Measurements from ENCODE around the gene MARCHF3.
A peak's percentile ranks its signal among the peaks of the same experiment; 100 is the strongest.
"Not testable (repeated sequence)": the region's sequence is repeated elsewhere in the genome, so short reads cannot be mapped to it uniquely, and the experiment has no call there.

MARCHF3 gene

DNA sequence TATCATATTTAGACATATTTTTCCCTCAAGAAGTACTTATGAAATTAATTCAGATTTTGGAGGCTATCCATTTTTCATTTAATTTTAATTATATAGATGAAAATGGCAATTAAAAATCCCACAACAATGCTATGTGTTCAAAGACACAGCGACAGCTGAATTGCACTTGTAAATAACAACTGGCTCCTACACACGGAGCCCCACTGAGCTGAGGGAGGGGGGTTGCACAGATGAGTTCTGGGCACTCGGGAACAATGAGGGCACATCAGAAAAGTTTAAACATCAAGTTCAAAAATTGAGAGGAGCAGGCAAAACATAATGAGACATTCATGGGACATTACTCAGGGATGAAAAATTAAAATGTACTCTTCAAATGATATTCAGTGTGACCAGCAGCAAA, 104.9 kb downstream of the MARCHF3 start:
- no peak for DNase-seq (ENCODE audit: low read depth, low spot score)
- no peak overlapping the region for H3K27ac ChIP-seq

DNA sequence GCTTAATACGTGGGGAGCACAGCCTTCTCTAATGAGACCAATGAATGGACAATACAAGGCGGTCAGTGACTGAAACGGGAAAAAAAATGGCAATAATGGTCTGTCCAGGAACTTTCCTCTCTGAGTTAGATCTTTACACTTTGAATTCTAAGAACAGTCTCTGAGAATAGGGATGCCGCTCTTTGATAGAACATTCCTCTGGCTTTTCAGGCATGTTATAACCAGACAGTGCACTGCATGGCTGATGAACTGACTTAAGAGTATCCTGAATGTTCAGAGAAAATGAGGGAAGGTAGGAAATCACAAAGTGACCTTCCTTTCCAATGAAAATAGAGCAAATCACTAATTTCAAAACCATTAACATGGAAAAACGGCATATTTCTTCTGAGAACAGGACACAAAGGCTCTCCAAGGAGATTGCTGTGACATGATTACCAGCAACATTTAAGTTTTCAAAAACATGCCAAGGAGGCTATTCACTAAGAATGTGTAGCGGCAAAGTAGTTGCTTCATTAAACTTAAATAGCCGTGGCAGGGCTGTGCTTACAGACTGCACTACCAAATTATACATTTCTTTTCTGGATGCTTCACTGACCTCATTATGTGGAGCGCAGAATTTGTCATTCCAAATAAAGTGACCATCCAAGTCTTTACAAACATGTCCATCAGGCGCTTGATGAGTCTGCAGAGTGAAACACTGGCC, 105.9 kb downstream of the MARCHF3 start:
- no peak for DNase-seq (ENCODE audit: low read depth, low spot score)
- H3K27ac ChIP-seq, result no peak overlapping the region

DNA sequence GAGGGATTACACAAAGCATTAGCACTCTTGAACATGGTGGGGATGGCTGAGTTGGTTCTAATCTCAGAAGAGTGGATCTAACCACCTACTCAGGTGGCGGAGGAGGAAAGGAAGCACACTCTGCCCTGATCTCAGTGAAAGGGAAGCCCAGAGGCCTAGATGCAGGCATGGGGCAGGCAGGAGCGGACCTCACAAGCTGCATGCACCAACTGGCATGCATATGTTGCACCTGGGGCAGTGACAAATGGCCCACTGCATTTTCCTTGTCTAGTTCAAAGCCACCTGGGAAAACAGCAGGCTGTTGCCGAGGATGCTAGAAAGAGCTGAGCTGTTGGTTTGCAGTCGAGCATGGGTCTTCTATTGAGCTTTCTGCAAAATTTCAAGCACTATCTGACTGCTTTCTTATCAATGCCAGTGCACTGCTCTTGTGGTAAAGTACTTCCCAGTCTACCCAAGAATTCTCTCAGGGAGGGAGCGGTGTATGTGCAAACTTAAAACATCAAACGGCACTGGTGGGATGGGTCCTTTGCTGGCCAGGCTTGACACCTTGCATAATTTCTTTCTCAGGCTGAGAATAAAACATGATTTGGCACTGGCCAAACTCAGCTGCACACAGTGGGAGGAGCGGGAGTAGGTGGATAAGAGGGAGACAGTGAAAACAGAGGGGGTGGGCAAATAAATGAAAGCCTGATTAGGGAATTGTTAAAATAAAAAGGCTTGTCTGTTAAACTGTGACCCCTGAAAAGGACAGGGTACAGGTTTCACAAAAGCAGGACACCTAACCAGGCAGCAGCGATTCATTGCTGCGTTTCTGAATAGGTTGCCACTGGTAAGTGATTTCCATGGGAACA, 108.9 kb downstream of the MARCHF3 start:
- H3K27ac ChIP-seq, result no peak overlapping the region
- DNase-seq (ENCODE audit: low read depth, low spot score), result no peak

DNA sequence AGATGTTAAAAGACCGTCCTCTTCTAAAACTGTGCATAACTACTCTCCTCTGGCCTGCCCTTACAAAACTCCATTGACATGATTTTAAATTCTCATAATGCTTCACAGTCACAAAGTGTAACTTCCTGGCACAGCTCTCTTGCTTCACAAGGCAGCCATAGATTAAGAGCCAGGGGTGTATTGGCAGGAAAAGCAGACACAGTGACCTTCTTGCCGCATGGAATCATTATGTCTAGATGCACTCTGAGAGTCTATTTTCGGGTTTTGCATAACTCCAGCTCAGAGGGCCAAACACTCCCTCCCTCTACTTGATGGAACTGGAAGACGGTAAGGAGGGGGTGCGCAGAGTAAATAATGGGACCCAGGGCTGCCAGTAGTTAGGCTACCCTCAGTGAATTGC, 110.1 kb downstream of the MARCHF3 start:
- DNase-seq (ENCODE audit: low read depth, low spot score), result no peak

DNA sequence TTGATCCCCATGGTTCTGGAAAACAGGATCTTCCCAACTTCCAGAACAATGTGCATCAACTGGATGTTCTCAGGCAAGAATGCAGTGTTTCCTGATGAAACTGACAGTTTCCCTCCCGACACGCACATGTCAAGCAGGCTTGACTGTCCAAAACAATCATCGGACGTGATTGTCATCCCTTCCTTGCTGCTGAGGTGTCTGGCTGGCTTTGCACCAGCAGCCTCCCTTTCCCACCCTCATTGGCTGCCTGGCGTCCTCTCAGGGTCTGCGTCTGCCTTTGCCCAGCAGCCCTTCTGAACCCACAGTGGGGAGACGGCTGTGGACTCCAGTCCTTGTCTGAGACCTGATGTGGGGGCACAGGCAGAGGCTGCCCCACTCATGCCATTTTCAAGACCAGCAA, 110.8 kb downstream of the MARCHF3 start:
- DNase-seq (ENCODE audit: low read depth, low spot score), result no peak
- no peak overlapping the region for H3K27ac ChIP-seq

More for the DNA sequence above, 110.1 kb downstream of the MARCHF3 start:
- H3K27ac ChIP-seq, result no peak overlapping the region

DNA sequence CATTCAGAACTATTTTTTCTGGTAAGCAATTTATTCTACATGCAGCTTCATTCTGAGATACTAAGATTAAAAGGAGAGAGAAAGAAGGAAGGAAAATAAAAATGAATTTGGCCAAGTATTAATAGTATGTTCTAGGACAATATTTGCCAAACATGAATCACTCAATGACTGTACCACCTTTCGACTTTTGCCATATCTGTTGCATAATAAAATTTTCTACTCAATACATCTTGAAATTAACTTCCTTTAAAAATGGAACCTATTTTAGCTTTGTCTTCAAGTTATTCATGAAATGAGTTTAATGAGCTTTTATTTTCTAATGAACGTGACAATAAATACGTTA, 111.8 kb downstream of the MARCHF3 start:
- DNase-seq (ENCODE audit: low read depth, low spot score), result no peak
- H3K27ac ChIP-seq, result peak overlapping the region; percentile 43

DNA sequence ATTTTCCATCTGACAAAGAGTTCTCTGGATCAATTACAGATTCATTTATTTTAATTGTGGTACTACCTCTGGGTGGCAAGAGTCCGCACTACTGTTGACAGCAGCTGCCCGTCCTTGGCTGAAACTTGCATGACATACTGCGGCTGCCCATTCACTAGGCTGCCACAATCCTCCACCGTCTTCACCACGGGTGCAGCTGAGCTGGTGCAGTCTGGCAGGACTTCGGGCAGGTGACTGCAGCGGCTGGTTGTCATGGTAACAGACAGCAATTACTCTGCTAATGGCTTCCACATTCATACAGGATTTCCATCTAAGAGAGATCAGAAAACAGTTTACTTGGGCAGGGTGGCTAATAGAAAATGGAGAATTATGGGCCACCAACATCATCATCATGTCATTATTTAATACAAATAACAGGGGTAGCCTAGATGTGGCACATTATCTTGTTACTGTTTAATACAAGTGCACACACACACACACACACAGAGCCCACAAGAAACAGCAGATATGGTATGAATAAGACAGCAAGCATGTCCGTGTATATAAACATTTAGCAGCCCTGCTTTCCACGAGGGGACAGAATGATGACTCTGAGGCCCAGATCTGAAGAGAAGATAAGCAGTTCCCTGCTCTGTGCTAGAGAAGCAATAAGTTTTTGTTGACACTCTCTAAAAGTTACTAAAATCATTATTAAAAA, 112.3 kb downstream of the MARCHF3 start:
- peak; percentile 14 for DNase-seq (ENCODE audit: low read depth, low spot score)
- H3K27ac ChIP-seq, result peak overlapping the region; percentile 43

DNA sequence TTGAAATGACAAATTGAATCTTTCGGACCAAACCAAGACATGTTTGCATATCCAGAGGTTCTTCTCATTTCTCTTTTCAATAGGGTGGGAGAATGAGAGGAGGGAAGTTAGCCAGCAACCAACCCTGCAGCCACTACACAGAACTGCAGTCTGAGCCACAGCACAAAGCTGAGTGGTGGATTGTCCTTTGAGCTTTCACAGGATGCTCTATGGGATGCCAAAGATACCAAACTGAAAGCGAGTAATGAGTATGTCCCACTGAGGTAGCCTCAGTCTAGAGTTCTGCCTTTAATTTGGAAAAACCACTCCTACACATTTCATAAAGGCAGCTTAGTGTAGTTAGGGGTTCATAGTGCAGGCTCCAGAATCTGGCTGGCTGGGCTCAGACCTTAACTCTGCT, 114.9 kb downstream of the MARCHF3 start:
- no peak overlapping the region for H3K27ac ChIP-seq
- no peak for DNase-seq (ENCODE audit: low read depth, low spot score)

DNA sequence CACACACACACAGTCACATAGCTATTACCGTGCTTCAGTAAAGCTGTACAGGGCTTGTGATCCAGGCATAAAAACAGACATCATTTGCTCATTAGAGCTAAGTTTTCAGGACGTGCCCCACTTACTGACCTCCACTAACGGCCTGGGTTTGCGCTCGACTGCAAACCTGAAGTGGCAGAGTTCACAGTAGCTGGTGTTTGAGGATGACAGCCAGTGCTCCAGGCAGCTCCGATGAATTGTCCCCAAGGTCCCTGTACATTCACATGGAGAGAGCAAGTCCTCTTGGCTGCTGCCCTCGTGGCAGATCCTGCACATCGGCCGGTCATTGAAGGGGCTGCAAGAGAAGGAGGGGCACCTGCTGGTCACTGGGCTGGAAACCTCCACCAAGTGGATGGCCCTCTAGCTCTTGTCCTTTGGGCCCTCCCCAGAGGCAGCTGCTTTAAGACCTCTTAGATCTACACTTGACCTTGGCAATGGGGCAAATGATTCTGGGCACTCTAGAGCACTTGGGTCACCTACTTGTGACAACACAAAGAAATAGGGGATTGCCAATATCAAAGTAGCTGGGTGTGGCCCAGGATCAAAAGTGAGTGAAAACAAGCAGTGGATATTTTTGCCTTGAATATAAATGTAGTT, 115.4 kb downstream of the MARCHF3 start:
- no peak overlapping the region for H3K27ac ChIP-seq
- no peak for DNase-seq (ENCODE audit: low read depth, low spot score)

DNA sequence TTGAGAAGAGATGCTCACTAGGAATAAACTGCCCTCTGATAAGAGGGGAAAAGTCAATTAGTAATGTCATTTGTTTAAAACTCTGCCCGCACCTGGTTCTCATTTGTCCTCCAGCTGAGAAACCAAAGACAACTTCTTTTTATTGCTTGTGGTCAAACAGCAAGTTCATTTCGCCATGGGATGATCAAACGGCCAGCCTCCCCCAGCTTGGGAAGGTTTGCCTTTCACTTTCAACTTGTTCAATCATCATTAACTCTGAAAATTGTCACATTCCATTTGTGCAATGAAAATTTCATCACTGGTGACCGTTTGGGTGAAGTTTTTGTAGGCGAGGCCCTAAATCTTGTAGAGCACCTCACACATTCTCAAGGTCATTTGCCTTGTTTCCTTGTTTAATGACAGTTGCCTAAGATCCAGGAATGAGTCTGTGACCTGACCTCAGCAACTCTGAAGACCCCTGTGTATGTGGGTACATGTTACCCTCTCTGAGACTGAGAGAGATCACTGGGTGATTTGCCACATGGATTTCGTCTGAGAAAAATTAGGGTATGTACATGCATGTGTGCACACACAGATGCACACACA, 117.7 kb downstream of the MARCHF3 start:
- DNase-seq (ENCODE audit: low read depth, low spot score), result no peak

DNA sequence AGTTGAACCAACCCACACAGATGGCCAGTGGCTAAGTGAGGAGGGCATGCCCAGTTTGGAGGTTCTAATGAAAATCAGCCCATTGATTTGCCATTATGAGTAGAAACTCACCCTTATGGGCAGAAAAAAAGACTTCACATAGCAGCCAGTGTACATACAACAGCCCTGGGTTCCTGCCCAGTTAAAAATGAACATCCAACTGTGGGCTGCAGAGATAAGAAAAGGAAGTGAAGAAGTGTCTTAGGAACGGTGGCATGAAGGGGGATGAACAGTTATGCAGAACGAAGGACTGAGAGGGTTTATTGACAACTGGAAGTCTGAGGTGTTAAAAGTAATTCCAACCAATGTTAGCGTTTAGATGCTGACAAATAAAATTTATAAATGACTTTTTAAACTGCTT, 118.4 kb downstream of the MARCHF3 start:
- DNase-seq (ENCODE audit: low read depth, low spot score), result no peak
- H3K27ac ChIP-seq, result no peak overlapping the region

More for the DNA sequence above, 117.7 kb downstream of the MARCHF3 start:
- H3K27ac ChIP-seq, result no peak overlapping the region

DNA sequence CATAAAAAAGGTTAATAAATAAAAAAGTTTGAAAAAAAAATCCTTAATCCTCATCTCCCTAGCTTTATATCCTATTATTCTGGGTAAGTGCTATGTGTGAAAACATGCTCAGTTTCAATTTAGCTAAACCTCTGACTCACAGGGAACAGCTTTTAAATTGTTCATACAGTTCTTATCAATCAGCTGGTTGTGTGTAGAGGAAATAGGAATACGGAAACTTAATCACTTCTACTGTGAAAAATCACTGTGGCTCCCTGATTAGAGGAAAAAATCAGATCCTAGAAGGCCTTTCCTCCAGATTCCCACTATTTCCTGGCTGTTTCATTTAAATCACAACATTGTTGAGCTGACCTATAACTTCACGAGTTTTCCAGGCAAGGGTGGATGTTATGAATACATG, 120.5 kb downstream of the MARCHF3 start:
- no peak overlapping the region for H3K27ac ChIP-seq
- DNase-seq (ENCODE audit: low read depth, low spot score), result no peak

DNA sequence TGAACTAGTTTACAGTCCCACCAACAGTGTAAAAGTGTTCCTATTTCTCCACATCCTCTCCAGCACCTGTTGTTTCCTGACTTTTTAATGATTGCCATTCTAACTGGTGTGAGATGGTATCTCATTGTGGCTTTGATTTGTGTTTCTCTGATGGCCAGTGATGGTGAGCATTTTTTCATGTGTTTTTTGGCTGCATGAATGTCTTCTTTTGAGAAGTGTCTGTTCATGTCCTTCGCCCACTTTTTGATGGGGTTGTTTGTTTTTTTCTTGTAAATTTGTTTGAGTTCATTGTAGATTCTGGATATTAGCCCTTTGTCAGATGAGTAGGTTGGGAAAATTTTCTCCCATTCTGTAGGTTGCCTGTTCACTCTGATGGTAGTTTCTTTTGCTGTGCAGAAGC, 126.0 kb downstream of the MARCHF3 start:
- H3K27ac ChIP-seq; DNase-seq (ENCODE audit: low read depth, low spot score): not testable (repeated sequence)

DNA sequence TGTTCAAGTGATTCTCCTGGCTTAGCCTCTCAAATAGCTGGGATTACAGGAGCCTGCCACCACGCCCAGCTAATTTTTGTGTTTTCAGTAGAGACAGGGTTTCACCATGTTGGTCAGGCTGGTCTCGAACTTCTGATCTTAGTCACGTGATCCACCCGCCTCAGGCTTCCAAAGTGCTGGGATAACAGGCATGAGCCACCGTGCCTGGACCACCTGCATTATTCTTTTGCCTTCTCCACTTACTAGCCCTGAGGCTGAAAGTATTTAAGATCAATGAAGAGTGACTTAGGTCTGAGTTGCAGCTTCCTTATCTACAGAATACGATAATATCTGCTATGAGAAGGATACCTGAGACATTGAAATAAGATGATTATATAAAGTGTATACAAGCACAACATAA, 129.6 kb downstream of the MARCHF3 start:
- no peak for DNase-seq (ENCODE audit: low read depth, low spot score)
- H3K27ac ChIP-seq, result no peak overlapping the region

DNA sequence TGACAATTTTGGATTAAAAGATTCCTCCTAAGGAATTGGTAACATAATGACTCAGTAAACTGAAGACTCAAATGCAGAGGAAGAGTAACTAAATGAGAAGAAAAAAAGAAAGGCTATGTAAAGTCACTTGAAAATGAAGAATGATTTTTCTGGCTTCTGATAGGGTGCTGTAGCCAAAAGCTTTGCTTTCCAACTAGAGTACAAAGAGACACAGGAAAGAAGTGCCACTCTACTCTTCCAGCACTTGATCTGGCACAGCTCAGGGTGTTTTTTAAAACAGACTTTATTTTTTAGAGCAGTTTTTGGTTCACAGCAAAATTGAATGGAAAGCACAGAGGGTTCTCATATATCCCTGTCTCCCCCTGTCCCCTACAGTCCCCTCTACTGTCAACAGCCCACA, 130.9 kb downstream of the MARCHF3 start:
- H3K27ac ChIP-seq, result no peak overlapping the region
- no peak for DNase-seq (ENCODE audit: low read depth, low spot score)

DNA sequence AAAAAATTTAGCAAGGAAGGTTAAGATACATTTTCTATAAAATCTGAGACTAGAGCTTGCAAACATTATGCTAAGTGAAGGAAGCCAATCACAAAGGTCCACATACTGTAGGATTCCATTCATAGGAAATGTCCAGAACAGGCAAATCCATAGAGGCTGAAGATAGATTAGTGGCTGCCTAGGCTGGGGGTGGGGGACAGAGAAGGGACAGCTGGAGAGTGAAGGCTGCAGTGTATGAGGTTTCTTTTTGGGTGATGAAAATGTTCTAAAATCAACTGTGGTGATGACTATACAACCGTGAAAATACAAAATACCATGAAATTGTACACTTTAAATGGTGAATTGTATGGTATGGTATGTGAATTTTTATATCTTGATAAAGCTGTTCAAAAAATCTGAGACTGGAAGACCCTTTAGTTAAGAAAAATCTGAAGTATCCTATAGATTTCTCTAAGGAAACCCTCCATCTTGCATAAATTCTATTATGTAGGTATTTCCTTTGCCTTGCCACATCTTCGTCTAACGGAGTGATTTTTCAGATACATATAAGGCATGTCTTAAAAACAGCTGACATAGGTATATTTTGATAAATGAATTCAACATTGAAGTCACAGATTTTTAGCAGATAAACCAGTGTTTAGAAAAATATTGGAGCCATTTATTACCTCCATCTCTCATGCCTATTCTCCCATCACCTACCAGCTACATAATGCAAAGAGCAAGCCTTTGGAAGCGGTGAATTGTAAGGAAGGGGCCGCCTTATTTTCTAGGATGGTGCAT, 132.3 kb downstream of the MARCHF3 start:
- no peak overlapping the region for H3K27ac ChIP-seq
- DNase-seq (ENCODE audit: low read depth, low spot score), result no peak

DNA sequence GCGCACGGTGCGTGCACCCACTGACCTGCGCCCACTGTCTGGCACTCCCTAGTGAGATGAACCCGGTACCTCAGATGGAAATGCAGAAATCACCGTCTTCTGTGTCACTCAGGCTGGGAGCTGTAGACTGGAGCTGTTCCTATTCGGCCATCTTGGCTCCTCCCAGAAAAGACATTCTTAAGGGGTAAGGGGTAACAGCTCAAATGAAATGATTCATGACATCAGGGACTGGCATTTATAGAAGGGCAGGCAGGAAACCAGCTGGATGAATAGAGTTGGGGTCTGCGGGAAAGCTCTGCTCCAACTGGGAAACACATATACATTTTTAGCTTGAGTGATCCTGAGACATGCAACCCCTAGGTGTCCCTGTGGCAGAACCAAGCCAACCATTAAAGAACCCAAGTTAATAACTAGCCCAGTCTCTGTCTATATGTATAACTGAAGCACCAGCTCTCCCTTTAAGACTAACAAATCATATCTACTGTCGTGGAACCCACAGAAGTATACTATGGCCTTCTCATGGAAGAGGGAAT, 134.1 kb downstream of the MARCHF3 start:
- DNase-seq (ENCODE audit: low read depth, low spot score), result no peak
- H3K27ac ChIP-seq, result no peak overlapping the region

DNA sequence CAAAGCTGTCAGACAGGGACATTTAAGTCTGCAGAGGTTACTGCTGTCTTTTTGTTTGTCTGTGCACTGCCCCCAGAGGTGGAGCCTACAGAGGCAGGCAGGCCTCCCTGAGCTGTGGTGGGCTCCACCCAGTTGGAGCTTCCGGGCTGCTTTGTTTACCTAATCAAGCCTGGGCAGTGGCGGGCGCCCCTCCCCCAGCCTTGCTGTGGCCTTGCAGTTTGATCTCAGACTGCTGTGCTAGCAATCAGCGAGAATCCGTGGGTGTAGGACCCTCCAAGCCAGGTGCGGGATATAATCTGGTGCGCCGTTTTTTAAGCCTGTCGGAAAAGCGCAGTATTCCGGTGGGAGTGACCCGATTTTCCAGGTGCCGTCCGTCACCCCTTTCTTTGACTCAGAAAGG, 134.6 kb downstream of the MARCHF3 start:
- DNase-seq (ENCODE audit: low read depth, low spot score); H3K27ac ChIP-seq: not testable (repeated sequence)

DNA sequence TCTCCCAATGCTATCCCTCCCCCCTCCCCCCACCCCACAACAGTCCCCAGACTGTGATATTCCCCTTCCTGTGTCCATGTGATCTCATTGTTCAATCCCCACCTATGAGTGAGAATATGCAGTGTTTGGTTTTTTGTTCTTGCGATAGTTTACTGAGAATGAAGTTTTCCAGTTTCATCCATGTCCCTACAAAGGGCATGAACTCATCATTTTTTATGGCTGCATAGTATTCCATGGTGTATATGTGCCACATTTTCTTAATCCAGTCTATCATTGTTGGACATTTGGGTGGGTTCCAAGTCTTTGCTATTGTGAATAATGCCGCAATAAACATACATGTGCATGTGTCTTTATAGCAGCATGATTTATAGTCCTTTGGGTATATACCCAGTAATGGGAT, 139.9 kb downstream of the MARCHF3 start:
- not testable (repeated sequence) for DNase-seq (ENCODE audit: low read depth, low spot score); H3K27ac ChIP-seq
